ENCODE results near the gene SHANK1. TPM values are rescaled to one million over a fixed set of nuclear protein-coding genes. Genes with fewer than 3 reads are reported as not detected.
A peak's percentile ranks its signal among the peaks of the same experiment; 100 is the strongest.
"Not testable (repeated sequence)": the region's sequence is repeated elsewhere in the genome, so short reads cannot be mapped to it uniquely, and the experiment has no call there.

Gene SHANK1
- 7.4 and 7.8 TPM in 2 replicates for total RNA-seq

DNA sequence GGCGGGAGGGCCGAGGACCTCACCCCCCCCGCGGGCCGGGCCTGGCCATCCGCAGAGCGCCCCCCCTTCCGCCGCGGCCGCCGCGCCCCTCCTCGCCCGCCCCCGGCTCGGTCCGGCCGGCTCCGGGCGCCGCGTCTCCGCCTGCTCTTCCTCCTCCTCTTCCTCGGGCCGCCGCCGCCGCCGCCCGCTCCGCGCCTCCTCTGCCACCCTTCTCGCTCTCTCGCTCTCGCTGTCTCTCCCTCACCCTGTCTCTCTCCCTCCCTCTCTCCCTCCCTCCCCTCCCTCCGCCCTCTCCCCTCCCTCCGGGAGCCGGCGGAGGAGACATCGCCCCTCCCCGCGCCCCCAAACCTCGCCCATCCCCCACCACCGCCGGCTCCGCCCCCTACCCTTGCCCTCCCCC is at the start of gene SHANK1:
TSS of gene SHANK1 (minus strand) at position 237 of the 400 bp plus-strand sequence. CDS start 2,883 bp downstream, outside the sequence.
- DNase-seq (ENCODE audit: low read depth) = no peak
- TF ChIP-seq, protein P1, sequence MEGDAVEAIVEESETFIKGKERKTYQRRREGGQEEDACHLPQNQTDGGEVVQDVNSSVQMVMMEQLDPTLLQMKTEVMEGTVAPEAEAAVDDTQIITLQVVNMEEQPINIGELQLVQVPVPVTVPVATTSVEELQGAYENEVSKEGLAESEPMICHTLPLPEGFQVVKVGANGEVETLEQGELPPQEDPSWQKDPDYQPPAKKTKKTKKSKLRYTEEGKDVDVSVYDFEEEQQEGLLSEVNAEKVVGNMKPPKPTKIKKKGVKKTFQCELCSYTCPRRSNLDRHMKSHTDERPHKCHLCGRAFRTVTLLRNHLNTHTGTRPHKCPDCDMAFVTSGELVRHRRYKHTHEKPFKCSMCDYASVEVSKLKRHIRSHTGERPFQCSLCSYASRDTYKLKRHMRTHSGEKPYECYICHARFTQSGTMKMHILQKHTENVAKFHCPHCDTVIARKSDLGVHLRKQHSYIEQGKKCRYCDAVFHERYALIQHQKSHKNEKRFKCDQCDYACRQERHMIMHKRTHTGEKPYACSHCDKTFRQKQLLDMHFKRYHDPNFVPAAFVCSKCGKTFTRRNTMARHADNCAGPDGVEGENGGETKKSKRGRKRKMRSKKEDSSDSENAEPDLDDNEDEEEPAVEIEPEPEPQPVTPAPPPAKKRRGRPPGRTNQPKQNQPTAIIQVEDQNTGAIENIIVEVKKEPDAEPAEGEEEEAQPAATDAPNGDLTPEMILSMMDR (IDR thresholded peaks at IDR 0.05; ENCODE audit: insufficient read depth, low read depth, low read length) = no peak
- H3K4me3 ChIP-seq (ENCODE audit: low read depth, low read length) = peak within 1 kb of the TSS; percentile 43

DNA sequence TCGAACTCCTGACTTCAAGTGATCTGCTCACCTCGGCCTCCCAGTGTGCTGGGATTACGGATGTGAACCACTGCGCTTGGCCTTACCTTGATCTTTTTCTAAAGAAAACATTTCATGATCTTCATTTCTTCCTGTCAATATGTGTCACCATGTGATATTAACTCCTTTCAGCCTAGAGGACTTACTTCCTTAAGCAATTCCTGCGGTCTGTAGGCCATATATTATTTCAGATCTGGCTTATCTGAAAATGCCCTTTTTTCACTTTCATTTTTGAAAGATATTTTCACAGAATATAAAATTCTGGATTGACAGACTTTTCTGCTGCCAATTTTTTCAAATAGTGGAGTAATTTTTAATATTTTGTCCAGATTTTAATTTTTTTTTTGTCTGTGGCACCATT is 48.7 kb upstream of the SHANK1 start:
- TF ChIP-seq, protein P1 (IDR thresholded peaks at IDR 0.05; ENCODE audit: insufficient read depth, low read depth, low read length) = no peak
- DNase-seq (ENCODE audit: low read depth) = no peak
- H3K4me3 ChIP-seq (ENCODE audit: low read depth, low read length) = no peak overlapping the region

GRCh38 chr19:50767263-50767662 is 47.7 kb upstream of the SHANK1 start:
- not testable (repeated sequence) for H3K4me3 ChIP-seq (ENCODE audit: low read depth, low read length); DNase-seq (ENCODE audit: low read depth)

DNA sequence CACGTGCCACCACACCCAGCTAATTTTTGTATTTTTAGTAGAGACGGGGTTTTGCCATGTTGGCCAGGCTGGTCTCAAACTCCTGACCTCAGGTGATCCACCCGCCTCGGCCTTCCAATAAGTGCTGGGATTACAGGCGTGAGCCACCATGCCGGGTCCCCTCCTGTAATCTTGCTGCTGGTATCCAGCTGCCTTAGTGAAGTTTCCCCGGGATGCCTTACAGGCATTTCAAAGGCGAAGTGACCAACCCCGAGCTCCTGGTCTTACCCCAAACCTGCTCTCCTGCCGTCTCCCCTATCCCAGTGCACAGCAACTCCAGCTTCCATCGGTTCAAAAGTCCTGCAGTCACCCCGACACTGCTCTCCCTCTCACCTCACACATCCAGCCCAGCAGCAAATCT is 47.1 kb upstream of the SHANK1 start:
- H3K4me3 ChIP-seq (ENCODE audit: low read depth, low read length); DNase-seq (ENCODE audit: low read depth): not testable (repeated sequence)

DNA sequence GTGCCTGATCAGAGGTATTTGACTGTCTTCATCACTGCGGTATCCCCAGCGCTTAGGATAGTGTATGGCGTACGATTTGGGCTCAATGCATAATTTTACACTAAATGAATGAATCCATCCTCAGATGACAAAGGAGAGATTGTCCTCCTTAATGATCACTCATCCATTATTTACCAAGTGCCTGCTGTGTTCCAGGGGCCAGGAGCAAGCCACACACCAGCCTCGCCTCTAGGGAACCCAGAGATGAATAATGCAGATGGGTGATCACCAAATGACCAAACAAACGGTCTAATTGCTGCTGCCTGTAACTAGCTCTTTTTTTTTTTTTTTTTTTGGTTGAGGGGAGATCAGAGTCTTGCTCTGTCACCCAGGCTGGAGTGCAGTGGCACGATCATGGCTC is 44.8 kb upstream of the SHANK1 start:
- H3K4me3 ChIP-seq (ENCODE audit: low read depth, low read length) = no peak overlapping the region
- DNase-seq (ENCODE audit: low read depth) = no peak
- TF ChIP-seq, protein P1 (IDR thresholded peaks at IDR 0.05; ENCODE audit: insufficient read depth, low read depth, low read length) = no peak

- H3K4me3 ChIP-seq (ENCODE audit: low read depth, low read length); DNase-seq (ENCODE audit: low read depth): not testable (repeated sequence)
Observed at GRCh38 chr19:50763521-50763920, 43.9 kb upstream of the SHANK1 start.

GRCh38 chr19:50761501-50761900 is 41.9 kb upstream of the SHANK1 start:
- not testable (repeated sequence) for H3K4me3 ChIP-seq (ENCODE audit: low read depth, low read length); DNase-seq (ENCODE audit: low read depth)

GRCh38 chr19:50759886-50760285 is 40.3 kb upstream of the SHANK1 start:
- no peak overlapping the region for H3K4me3 ChIP-seq (ENCODE audit: low read depth, low read length)
- peak; percentile 11 for DNase-seq (ENCODE audit: low read depth)
- TF ChIP-seq, protein P1 (IDR thresholded peaks at IDR 0.05; ENCODE audit: insufficient read depth, low read depth, low read length) = no peak

DNA sequence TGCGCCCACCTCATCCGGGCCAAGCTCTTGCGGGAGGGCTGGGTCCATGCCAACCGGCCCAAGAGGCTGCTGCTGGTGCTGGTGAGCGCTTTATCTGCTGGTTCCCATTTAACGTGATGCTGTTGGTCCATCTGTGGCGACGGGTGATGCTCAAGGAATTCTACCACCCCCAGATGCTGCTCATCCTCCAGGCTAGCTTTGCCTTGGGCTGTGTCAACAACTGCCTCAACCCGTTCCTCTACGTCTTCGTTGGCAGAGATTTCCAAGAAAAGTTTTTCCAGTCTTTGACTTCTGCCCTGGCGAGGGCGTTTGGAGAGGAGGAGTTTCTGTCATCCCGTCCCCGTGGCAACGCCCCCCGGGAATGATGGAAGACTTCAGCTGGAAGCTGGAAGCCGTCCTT is 39.5 kb upstream of the SHANK1 start:
- not testable (repeated sequence) for DNase-seq (ENCODE audit: low read depth); H3K4me3 ChIP-seq (ENCODE audit: low read depth, low read length)

GRCh38 chr19:50757624-50758023 is 38.0 kb upstream of the SHANK1 start:
- H3K4me3 ChIP-seq (ENCODE audit: low read depth, low read length); DNase-seq (ENCODE audit: low read depth): not testable (repeated sequence)

DNA sequence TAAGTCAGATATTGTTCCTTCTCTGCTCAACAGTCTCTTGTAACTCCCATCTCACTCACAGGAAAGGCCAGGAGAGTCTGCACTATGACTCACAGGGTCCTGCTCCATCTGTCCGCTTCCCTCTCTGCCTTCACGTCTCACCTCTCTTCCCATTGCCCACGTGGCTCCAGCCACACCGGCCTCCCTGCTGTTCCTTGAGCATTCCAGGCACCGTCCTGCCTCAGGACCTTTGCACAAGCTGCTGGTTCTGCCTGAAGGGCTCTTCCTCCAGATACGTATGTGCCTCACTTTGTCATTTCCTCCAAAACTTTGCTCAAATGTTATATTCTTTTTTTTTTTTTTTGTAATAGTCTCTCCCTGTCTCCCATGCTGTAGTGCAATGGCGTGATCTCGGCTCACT is 36.6 kb upstream of the SHANK1 start:
- not testable (repeated sequence) for H3K4me3 ChIP-seq (ENCODE audit: low read depth, low read length); DNase-seq (ENCODE audit: low read depth)
